Measurements from ENCODE around the gene PPP2R1A. TPM values are rescaled to one million over a fixed set of nuclear protein-coding genes. Genes with fewer than 3 reads are reported as not detected.

PPP2R1A gene
- total and polyA plus RNA-seq, 2 donors (not counting 3 experiments of a cell fraction or from before 2014, with no cell fraction given), result 221 to 253 TPM

DNA sequence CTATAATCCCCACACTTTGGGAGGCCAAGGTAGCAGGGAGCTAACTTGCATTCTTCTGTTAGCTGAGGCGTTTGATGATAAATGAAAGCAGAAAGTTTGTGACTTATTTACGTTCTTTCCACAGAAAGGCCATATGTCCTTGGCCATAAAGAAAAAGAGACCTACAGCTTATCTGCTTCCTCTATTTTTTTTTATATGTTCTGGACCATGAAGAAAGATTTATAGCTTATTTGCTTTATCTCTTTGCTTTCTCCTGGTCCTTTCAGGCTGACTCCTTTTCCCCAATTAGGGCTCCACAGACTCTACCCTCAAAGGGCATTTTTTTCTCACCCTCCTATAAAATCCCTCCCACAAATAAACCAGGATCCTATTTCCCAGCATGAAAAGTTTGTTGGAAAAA lies 48.6 kb upstream of the PPP2R1A start:
- no peaks in the 10 kb centered on the region for H3K27me3 ChIP-seq (ENCODE audit: control insufficient read depth in 2 of 2, insufficient read depth in 2 of 2, low read length in 2 of 2)
- no TSS peak for BruUV-seq (replicated peaks)
- ChIA-PET POLR2A (no interaction called here), CTCF (interaction anchor here (0.8 to 1.3 kb wide), 3 partner anchors 21 to 1054 kb away, joined by 3 read pairs; partner anchors contain the start of gene PPP2R1A)
- no peak overlapping the region for H3K4me3 ChIP-seq (replicated peaks in 1 of 3; ENCODE audit: insufficient read depth in 1 of 3, low read depth in 1 of 3, low read length in 3 of 3)
- DNase-seq (ENCODE audit: low read depth, low spot score), result no peak
- peaks cover 9% of the 10 kb centered on the region for H3K79me2 ChIP-seq (ENCODE audit: control insufficient read depth, insufficient read depth, low read length)
- no peaks in the 10 kb centered on the region for H3K9me1 ChIP-seq (replicated peaks; ENCODE audit: control insufficient read depth, extremely low read depth, insufficient read depth, low read length)
- intact Hi-C loops (cut with micrococcal nuclease), result no loop called here
- peaks cover 6% of the 10 kb centered on the region for H3K4me1 ChIP-seq (ENCODE audit: control insufficient read depth, extremely low read depth, insufficient read depth, low read length)
- H3K27ac ChIP-seq (ENCODE audit: insufficient read depth, low read depth, low read length), result no peak overlapping the region
- H2AFZ ChIP-seq (ENCODE audit: low read depth, low read length), result no peak overlapping the region
- no peaks in the 10 kb centered on the region for H4K20me1 ChIP-seq (replicated peaks; ENCODE audit: control insufficient read depth, extremely low read depth, insufficient read depth, low read length)
- dilution Hi-C loops (cut with MboI; ENCODE audit: extremely low pct_ligation_motif_present, low sequenced_read_pairs), result no loop called here
- FAIRE-seq, result no peak
- H3K36me3 ChIP-seq (ENCODE audit: control insufficient read depth in 2 of 2, extremely low read depth in 1 of 2, insufficient read depth in 2 of 2, low read length in 2 of 2), result no peaks in the 10 kb centered on the region
- H3K9ac ChIP-seq (replicated peaks; ENCODE audit: extremely low read depth, insufficient read depth, low read length), result no peak overlapping the region
- TF ChIP-seq FOS (IDR thresholded peaks at IDR 0.05; ENCODE audit: borderline replicate concordance, insufficient read depth, low read length), result no peak
- TF ChIP-seq POLR2AphosphoS5 (IDR thresholded peaks at IDR 0.05; ENCODE audit: insufficient read depth, low read depth, low read length), result no peak
- no peak for TF ChIP-seq MYC (IDR thresholded peaks at IDR 0.05; ENCODE audit: low read depth, low read length)
- TF ChIP-seq POLR2A (IDR thresholded peaks at IDR 0.05; ENCODE audit: low read depth, low read length), result no peak
- TF ChIP-seq, protein P1, sequence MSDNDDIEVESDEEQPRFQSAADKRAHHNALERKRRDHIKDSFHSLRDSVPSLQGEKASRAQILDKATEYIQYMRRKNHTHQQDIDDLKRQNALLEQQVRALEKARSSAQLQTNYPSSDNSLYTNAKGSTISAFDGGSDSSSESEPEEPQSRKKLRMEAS (IDR thresholded peaks at IDR 0.05; ENCODE audit: insufficient read depth, insufficient read length), result no peak
- no peak for TF ChIP-seq EZH2 (IDR thresholded peaks at IDR 0.05; ENCODE audit: borderline replicate concordance, low read depth, low read length, severe bottlenecking)
- TF ChIP-seq GATA2 (IDR thresholded peaks at IDR 0.05; ENCODE audit: insufficient read depth, insufficient read length, low read depth, low read length), result no peak
- TF ChIP-seq, protein P2, sequence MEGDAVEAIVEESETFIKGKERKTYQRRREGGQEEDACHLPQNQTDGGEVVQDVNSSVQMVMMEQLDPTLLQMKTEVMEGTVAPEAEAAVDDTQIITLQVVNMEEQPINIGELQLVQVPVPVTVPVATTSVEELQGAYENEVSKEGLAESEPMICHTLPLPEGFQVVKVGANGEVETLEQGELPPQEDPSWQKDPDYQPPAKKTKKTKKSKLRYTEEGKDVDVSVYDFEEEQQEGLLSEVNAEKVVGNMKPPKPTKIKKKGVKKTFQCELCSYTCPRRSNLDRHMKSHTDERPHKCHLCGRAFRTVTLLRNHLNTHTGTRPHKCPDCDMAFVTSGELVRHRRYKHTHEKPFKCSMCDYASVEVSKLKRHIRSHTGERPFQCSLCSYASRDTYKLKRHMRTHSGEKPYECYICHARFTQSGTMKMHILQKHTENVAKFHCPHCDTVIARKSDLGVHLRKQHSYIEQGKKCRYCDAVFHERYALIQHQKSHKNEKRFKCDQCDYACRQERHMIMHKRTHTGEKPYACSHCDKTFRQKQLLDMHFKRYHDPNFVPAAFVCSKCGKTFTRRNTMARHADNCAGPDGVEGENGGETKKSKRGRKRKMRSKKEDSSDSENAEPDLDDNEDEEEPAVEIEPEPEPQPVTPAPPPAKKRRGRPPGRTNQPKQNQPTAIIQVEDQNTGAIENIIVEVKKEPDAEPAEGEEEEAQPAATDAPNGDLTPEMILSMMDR (IDR thresholded peaks at IDR 0.05; ENCODE audit: extremely low read depth in 1 of 2, insufficient read depth in 1 of 2, low read depth in 1 of 2, low read length in 2 of 2), result no peak
- TF ChIP-seq JUN (IDR thresholded peaks at IDR 0.05; ENCODE audit: borderline replicate concordance, insufficient read depth, insufficient read length, low read depth), result no peak
- no peaks in the 10 kb centered on the region for H3K9me3 ChIP-seq (replicated peaks; ENCODE audit: control insufficient read depth, insufficient read depth, low read length)
- no peak overlapping the region for H3K4me2 ChIP-seq (ENCODE audit: insufficient read depth, low read length)
